GM10847 (cell line): ENCODE results near the gene RAB8A.

Source experiments
- POLR2A ChIP-seq: IDR thresholded peaks from 2 replicates; pipeline ENCODE4 v1.6.1; 2011; ENCODE audit not compliant: insufficient read length; ENCODE audit errors: extremely low read depth

The RAB8A gene

GRCh38 chr19:16170134-16170533 is 58.4 kb downstream of the RAB8A start:
- TF ChIP-seq POLR2A: no peak

DNA sequence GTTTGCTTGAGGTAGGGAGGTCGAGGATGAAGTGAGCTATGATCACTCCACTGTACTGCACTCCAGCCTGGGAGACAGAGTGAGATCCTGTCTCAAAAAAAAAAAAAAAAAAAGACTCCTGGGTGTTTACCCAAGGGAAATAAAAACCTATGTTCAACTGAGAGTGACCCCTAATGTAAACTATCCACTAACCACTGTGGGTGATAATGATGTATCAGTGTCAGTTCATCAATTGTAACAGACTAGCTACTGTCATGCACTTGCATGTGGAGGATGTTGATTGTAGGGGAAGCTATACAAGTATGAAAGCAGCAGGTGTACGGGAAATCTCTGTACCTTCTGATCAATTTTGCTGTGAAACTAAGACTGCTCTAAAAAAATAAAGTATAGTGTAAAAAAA is 64.3 kb downstream of the RAB8A start:
- TF ChIP-seq POLR2A: no peak

- TF ChIP-seq POLR2A: no peak
Observed at GRCh38 chr19:16180611-16181010, 68.9 kb downstream of the RAB8A start.
